ENCODE results near the gene OR13C2. TPM values are rescaled to one million over a fixed set of nuclear protein-coding genes. Genes with fewer than 3 reads are reported as not detected.

OR13C2 gene
- total and polyA plus RNA-seq, 10 donors: not detected

DNA sequence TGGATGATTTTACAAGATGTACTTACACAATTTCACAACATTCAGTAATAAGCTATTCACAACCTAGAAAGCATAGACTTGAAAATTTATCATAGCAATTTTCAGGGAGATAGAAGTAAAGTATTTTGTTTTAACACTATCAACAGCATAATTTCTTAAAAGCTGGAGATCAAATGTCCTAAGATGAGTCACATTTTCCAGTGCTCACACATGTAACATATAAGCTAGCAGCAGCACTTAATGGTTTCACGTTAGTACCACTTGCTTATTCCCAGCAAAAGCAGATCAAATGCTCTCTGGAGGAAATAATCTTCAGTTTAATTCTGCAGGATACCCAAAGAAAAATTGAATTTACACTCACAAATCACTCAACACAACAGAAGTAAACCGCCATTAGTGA lies 30.0 kb downstream of the OR13C2 start:
- H3K9me3 ChIP-seq: peaks cover 0 to 31% (median 24%) of the 10 kb centered on the region in 8 donors
- H3K36me3 ChIP-seq: no peaks in the 10 kb centered on the region
- 73 to 84% (median 79%) methylated on average over 2 of the region's 2 CpGs for WGBS, 5 donors
- intact Hi-C loops (cut with DNase I; ENCODE audit: low total_unique reads): no loop called here
- no peaks in the 10 kb centered on the region for H3K4me1 ChIP-seq
- H3K27ac ChIP-seq: no peak overlapping the region
- DNase-seq: no peak
- no peak overlapping the region for H3K4me3 ChIP-seq
- TF ChIP-seq POLR2AphosphoS5 (IDR thresholded peaks at IDR 0.05): no peak
- TF ChIP-seq POLR2A (IDR thresholded peaks at IDR 0.05): no peak
- TF ChIP-seq CTCF (IDR thresholded peaks at IDR 0.05 in 8 of 11, conservative IDR thresholded peaks at IDR 0.05 in 3 of 11): no peak
- no peaks in the 10 kb centered on the region for H3K27me3 ChIP-seq (replicated peaks in 1 of 7)

DNA sequence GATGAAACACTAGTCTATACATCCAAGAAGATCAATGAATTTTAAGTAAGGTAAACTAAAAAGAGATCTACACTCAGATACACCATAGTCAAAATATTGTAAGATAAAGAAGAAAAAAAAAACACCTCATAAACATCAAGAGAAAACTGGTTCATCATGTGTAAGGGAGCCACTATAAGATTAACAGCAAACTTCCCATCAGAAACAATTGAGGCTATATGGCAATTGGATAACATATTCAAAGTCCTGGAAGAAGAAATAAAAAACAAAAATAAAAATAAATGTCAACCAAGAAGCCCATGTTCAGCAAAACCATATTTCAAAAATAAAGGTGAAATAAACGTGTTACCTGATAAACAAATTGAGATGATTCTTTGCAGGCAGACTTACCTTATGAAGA lies 32.8 kb downstream of the OR13C2 start:
- Histone ChIP-seq H3K4me3 (no peak overlapping the region), H3K27ac (no peak overlapping the region), H3K36me3 (no peaks in the 10 kb centered on the region), H3K27me3 (replicated peaks in 1 of 7) (no peaks in the 10 kb centered on the region), H3K9me3 (peaks cover 0 to 38% (median 24%) of the 10 kb centered on the region in 8 donors), H3K4me1 (no peaks in the 10 kb centered on the region)
- 70 to 82% (median 80%) methylated on average over 1 of the region's 1 CpG for WGBS, 5 donors
- no peak for DNase-seq
- intact Hi-C loops (cut with DNase I; ENCODE audit: low total_unique reads): no loop called here
- TF ChIP-seq POLR2A (IDR thresholded peaks at IDR 0.05): no peak

DNA sequence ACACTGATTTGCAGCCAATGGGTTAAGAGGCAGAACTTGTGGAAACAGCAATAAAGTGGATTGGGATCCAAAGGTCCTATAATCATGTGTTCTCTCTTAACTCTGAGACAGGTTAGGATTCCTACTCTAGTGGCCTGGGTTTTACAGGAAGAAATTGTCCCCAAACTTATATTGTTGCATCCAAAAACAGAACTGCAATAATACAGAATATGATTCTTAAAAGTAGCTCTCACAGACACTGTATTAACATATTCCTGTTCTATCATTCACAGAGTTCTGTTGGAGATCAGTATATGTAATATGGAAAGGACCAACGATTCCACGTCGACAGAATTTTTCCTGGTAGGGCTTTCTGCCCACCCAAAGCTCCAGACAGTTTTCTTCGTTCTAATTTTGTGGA lies 36.6 kb downstream of the OR13C2 start, which contains the start of gene OR13C8:
Gene OR13C8, plus strand, starts transcription at position 301 of the 400 bp plus-strand sequence. Its CDS starts 0 bp downstream, at position 301.
- H3K4me3 ChIP-seq: no peak within 1 kb of the TSS
- no peaks in the 10 kb centered on the region for H3K4me1 ChIP-seq
- no peak for DNase-seq
- H3K27ac ChIP-seq: no peak within 1 kb of the TSS
- peaks cover 0 to 35% (median 23%) of the 10 kb centered on the region in 8 donors for H3K9me3 ChIP-seq
- intact Hi-C loops (cut with DNase I; ENCODE audit: low total_unique reads): no loop called here
- 81 to 91% (median 83%) methylated on average over 4 of the region's 4 CpGs for WGBS, 5 donors
- no peaks in the 10 kb centered on the region for H3K27me3 ChIP-seq (replicated peaks in 1 of 7)
- H3K36me3 ChIP-seq: no peaks in the 10 kb centered on the region
- no peak for TF ChIP-seq CTCF (IDR thresholded peaks at IDR 0.05 in 8 of 11, conservative IDR thresholded peaks at IDR 0.05 in 3 of 11)
- TF ChIP-seq POLR2A (IDR thresholded peaks at IDR 0.05): no peak
- no peak for TF ChIP-seq POLR2AphosphoS5 (IDR thresholded peaks at IDR 0.05)

GRCh38 chr9:104564358-104564757 lies 41.1 kb downstream of the OR13C2 start:
- H3K9me3 ChIP-seq: peaks cover 0 to 3% (median 0%) of the 10 kb centered on the region in 8 donors
- WGBS, 5 donors: 43 to 61% (median 57%) methylated on average over 1 of the region's 1 CpG
- H3K27ac ChIP-seq: no peak overlapping the region
- TF ChIP-seq POLR2AphosphoS5 (IDR thresholded peaks at IDR 0.05) (no peak), CTCF (IDR thresholded peaks at IDR 0.05 in 8 of 11, conservative IDR thresholded peaks at IDR 0.05 in 3 of 11) (no peak), POLR2A (IDR thresholded peaks at IDR 0.05) (no peak)
- no peaks in the 10 kb centered on the region for H3K27me3 ChIP-seq (replicated peaks in 1 of 7)
- H3K4me3 ChIP-seq: no peak overlapping the region
- intact Hi-C loops (cut with DNase I; ENCODE audit: low total_unique reads): no loop called here
- no peaks in the 10 kb centered on the region for H3K4me1 ChIP-seq
- no peak for DNase-seq
- no peaks in the 10 kb centered on the region for H3K36me3 ChIP-seq

Data from spleen (tissue), 11 donors.